IMR-90 (cell line): Measurements from ENCODE around the gene MOV10L1. TPM values are rescaled to one million over a fixed set of nuclear protein-coding genes. Genes with fewer than 3 reads are reported as not detected.

Source experiments
- ATAC-seq: fragments of 200-7000 bp; cut with Tn5 transposase; 2 replicates; pipeline ENCODE4 v1.9.1; 2020; ENCODE audit warnings: low read depth, mild to moderate bottlenecking, moderate library complexity
- BruUV-seq: library from RNA; stranded (reverse); fragments of 400-500 nt; replicated peaks from 2 replicates; lab custom pipeline; 2021; lab: Mats Ljungman, UMichigan
- CTCF ChIA-PET: fragments of 300-600 bp; formaldehyde crosslinking; extraction: SDS; loops from one replicate; lab custom pipeline; 2021; ENCODE audit warnings: antibody characterized with exemption; lab: Yijun Ruan, JAX
- POLR2A ChIA-PET: fragments of 300-600 bp; sonication (Branson Sonifier 250); formaldehyde crosslinking; loops from one replicate; lab custom pipeline; 2022; ENCODE audit warnings: antibody characterized with exemption; ENCODE audit not compliant: unreplicated experiment; lab: Charles Lee
- DNase-seq: peaks from one replicate; pipeline ENCODE4 v3.0.0; 2013
- H2AFZ ChIP-seq: replicated peaks from 2 replicates; pipeline ENCODE3; 2013; ENCODE audit warnings: low read length, mild to moderate bottlenecking; ENCODE audit not compliant: poor library complexity
- H2AK5ac ChIP-seq: 2 replicates; pipeline ENCODE4 v1.6.1; 2013; ENCODE audit warnings: low read depth, low read length, inconsistent platforms
- H2AK9ac ChIP-seq: replicated peaks from 2 replicates; pipeline ENCODE3; 2013; ENCODE audit warnings: mild to moderate bottlenecking, low read depth, low read length, moderate library complexity; ENCODE audit not compliant: poor library complexity
- H2BK120ac ChIP-seq: 2 replicates; pipeline ENCODE4 v1.6.1; 2013; ENCODE audit warnings: low read depth, low read length, inconsistent platforms
- H2BK15ac ChIP-seq: 3 replicates; pipeline ENCODE4 v1.6.1; 2013; ENCODE audit warnings: low read depth, low read length, inconsistent platforms
- H2BK20ac ChIP-seq: 2 replicates; pipeline ENCODE4 v1.6.1; 2013; ENCODE audit warnings: low read depth, mild to moderate bottlenecking, inconsistent platforms, low read length, moderate library complexity
- H2BK5ac ChIP-seq: 2 replicates; pipeline ENCODE4 v1.6.1; 2013; ENCODE audit warnings: mild to moderate bottlenecking, low read depth, low read length, inconsistent platforms; ENCODE audit not compliant: poor library complexity, severe bottlenecking
- H3K14ac ChIP-seq: replicated peaks from 2 replicates; pipeline ENCODE4 v1.6.1; 2013; ENCODE audit warnings: low read depth, low read length, inconsistent platforms
- H3K18ac ChIP-seq: 2 replicates; pipeline ENCODE4 v1.6.1; 2013; ENCODE audit warnings: low read depth, low read length, control low read depth
- H3K23ac ChIP-seq: 2 replicates; pipeline ENCODE4 v1.6.1; 2013; ENCODE audit warnings: low read depth, low read length, inconsistent platforms
- H3K27ac ChIP-seq: 2 replicates; pipeline ENCODE4 v1.5.1; 2013; ENCODE audit warnings: mild to moderate bottlenecking, control low read depth, low read length; ENCODE audit not compliant: insufficient read depth
- H3K27me3 ChIP-seq: 2 replicates; pipeline ENCODE4 v1.6.1; 2013; ENCODE audit warnings: low read length; ENCODE audit not compliant: control insufficient read depth, insufficient read depth
- H3K36me3 ChIP-seq: 2 replicates; pipeline ENCODE4 v1.6.1; 2013; ENCODE audit warnings: low read length, mixed read lengths; ENCODE audit not compliant: control insufficient read depth, insufficient read depth
- H3K4ac ChIP-seq: 2 replicates; pipeline ENCODE4 v1.6.1; 2013; ENCODE audit warnings: low read depth, low read length, inconsistent platforms
- H3K4me1 ChIP-seq: 2 replicates; pipeline ENCODE4 v1.6.1; 2013; ENCODE audit warnings: low read length, mixed read lengths; ENCODE audit not compliant: control insufficient read depth, insufficient read depth
- H3K4me2 ChIP-seq: 2 replicates; pipeline ENCODE4 v1.6.1; 2013; ENCODE audit warnings: low read depth, mild to moderate bottlenecking, control low read depth, low read length, moderate library complexity
- H3K4me3 ChIP-seq: 2 replicates; pipeline ENCODE4 v1.5.1; 2013; ENCODE audit warnings: low read depth, mild to moderate bottlenecking, control low read depth, low read length, moderate library complexity; ENCODE audit not compliant: insufficient read depth
- H3K56ac ChIP-seq: 2 replicates; pipeline ENCODE4 v1.6.1; 2013; ENCODE audit warnings: low read length, inconsistent platforms; ENCODE audit not compliant: insufficient read depth; ENCODE audit errors: extremely low read depth
- H3K79me1 ChIP-seq, 2 experiments: 2 replicates each; pipeline ENCODE4 v1.6.1; 2013; ENCODE audit warnings: low read length in 2 of 2, inconsistent platforms in 1 of 2, low read depth in 1 of 2
- H3K9ac ChIP-seq: 2 replicates; pipeline ENCODE4 v1.6.1; 2013; ENCODE audit warnings: low read depth, low read length, control low read depth
- H3K9me1 ChIP-seq: 2 replicates; pipeline ENCODE4 v1.6.1; 2013; ENCODE audit warnings: low read length, inconsistent platforms; ENCODE audit not compliant: insufficient read depth
- H3K9me3 ChIP-seq: 2 replicates; pipeline ENCODE4 v1.6.1; 2013; ENCODE audit warnings: low read length; ENCODE audit not compliant: control insufficient read depth, insufficient read depth
- H4K20me1 ChIP-seq: 2 replicates; pipeline ENCODE4 v1.6.1; 2013; ENCODE audit warnings: low read length, inconsistent platforms; ENCODE audit not compliant: insufficient read depth
- H4K5ac ChIP-seq: 2 replicates; pipeline ENCODE4 v1.6.1; 2013; ENCODE audit warnings: mild to moderate bottlenecking, low read depth, low read length, control low read depth
- H4K8ac ChIP-seq, 2 experiments: 2 replicates each; pipeline ENCODE4 v1.6.1; 2013; ENCODE audit warnings: low read depth in 2 of 2, low read length in 2 of 2, control low read depth in 1 of 2, inconsistent platforms in 1 of 2
- H4K91ac ChIP-seq: 2 replicates; pipeline ENCODE4 v1.6.1; 2013; ENCODE audit warnings: low read depth, low read length, inconsistent platforms; ENCODE audit not compliant: insufficient read depth
- CEBPB ChIP-seq: IDR thresholded peaks from 2 replicates; pipeline ENCODE4 v1.6.1; 2012; ENCODE audit warnings: low read depth, low read length, improper control_type of control experiment
- CTCF ChIP-seq: conservative IDR thresholded peaks from 2 replicates; pipeline ENCODE4 v1.5.1; 2012; ENCODE audit warnings: mild to moderate bottlenecking, low read depth, low read length, improper control_type of control experiment
- ELK1 ChIP-seq: fragments of 150-350 bp; IDR thresholded peaks from 2 replicates; pipeline ENCODE4 v1.6.1; 2016; ENCODE audit warnings: low read depth, mild to moderate bottlenecking, low read length, moderate library complexity, borderline replicate concordance
- FOS ChIP-seq: fragments of 150-350 bp; IDR thresholded peaks from 2 replicates; pipeline ENCODE4 v1.6.1; 2016; ENCODE audit warnings: low read depth, low read length
- MAFK ChIP-seq: IDR thresholded peaks from 2 replicates; pipeline ENCODE4 v1.6.1; 2012; ENCODE audit warnings: low read depth, low read length, improper control_type of control experiment
- MAZ ChIP-seq: IDR thresholded peaks from 2 replicates; pipeline ENCODE4 v1.6.1; 2012; ENCODE audit warnings: low read depth, mild to moderate bottlenecking, low read length, improper control_type of control experiment, moderate library complexity, borderline replicate concordance
- MXI1 ChIP-seq: IDR thresholded peaks from 2 replicates; pipeline ENCODE4 v1.6.1; 2012; ENCODE audit warnings: low read depth, mild to moderate bottlenecking, low read length, moderate library complexity, borderline replicate concordance
- NFE2L2 ChIP-seq: fragments of 150-350 bp; IDR thresholded peaks from 2 replicates; pipeline ENCODE4 v1.6.1; 2016; ENCODE audit warnings: low read depth, mild to moderate bottlenecking, low read length
- POLR2A ChIP-seq: IDR thresholded peaks from 2 replicates; pipeline ENCODE4 v1.6.1; 2012; ENCODE audit warnings: mild to moderate bottlenecking, low read depth, low read length
- RAD21 ChIP-seq: IDR thresholded peaks from 2 replicates; pipeline ENCODE4 v1.6.1; 2012; ENCODE audit warnings: low read length, improper control_type of control experiment
- RFX5 ChIP-seq: IDR thresholded peaks from 2 replicates; pipeline ENCODE4 v1.8.0; 2012; ENCODE audit warnings: low read depth, mild to moderate bottlenecking, low read length, moderate library complexity
- SMC3 ChIP-seq: fragments of 150-350 bp; IDR thresholded peaks from 2 replicates; pipeline ENCODE4 v1.6.1; 2016; ENCODE audit warnings: low read depth, mild to moderate bottlenecking, antibody characterized with exemption, low read length, moderate library complexity
- WGBS, 2 experiments: methylation state at CpG; one replicate each; pipeline versions ENCODE4 v1.1.5 to v1.1.7; 2013; ENCODE audit warnings: missing lambda C conversion rate in 2 of 2; ENCODE audit not compliant: insufficient read length in 1 of 2; ENCODE audit errors: extremely low coverage in 2 of 2; 5-methylcytosine and 5-hydroxymethylcytosine counted together
- dilution Hi-C: fragments of 300-500 bp; cut with HindIII; formaldehyde crosslinking; loops from one replicate; pipeline ENCODE4 v1.14.3; 2018; ENCODE audit warnings: low sequenced_read_pairs; ENCODE audit not compliant: unreplicated experiment
- in situ Hi-C: fragments of 300-500 bp; cut with MboI; formaldehyde crosslinking; loops from 3 replicates; pipeline ENCODE4 v1.14.3; 2019; ENCODE audit warnings: low sequenced_read_pairs, inconsistent platforms, mixed read lengths
- intact Hi-C: fragments of 100-400 bp; cut with micrococcal nuclease; formaldehyde crosslinking; loops from 2 replicates; pipeline ENCODE4 v1.10.0; 2022
- polyA plus RNA-seq, 3 experiments: library from polyadenylated mRNA; depleted of rRNA; stranded (reverse); fragments of >200 nt; gene quantifications; 2 replicates each; pipeline ENCODE4 v1.2.3, GENCODE V29; 2012; ENCODE audit warnings: low replicate concordance in 1 of 3
- total RNA-seq: library from RNA; depleted of rRNA; stranded (reverse); fragments of >200 nt; gene quantifications from 2 replicates; pipeline ENCODE4 v1.2.3, GENCODE V29; 2012

The MOV10L1 gene
- total and polyA plus RNA-seq, 2 of the 4 experiments (the other 2 are of a cell fraction), result 0.72 to 1.4 TPM

DNA sequence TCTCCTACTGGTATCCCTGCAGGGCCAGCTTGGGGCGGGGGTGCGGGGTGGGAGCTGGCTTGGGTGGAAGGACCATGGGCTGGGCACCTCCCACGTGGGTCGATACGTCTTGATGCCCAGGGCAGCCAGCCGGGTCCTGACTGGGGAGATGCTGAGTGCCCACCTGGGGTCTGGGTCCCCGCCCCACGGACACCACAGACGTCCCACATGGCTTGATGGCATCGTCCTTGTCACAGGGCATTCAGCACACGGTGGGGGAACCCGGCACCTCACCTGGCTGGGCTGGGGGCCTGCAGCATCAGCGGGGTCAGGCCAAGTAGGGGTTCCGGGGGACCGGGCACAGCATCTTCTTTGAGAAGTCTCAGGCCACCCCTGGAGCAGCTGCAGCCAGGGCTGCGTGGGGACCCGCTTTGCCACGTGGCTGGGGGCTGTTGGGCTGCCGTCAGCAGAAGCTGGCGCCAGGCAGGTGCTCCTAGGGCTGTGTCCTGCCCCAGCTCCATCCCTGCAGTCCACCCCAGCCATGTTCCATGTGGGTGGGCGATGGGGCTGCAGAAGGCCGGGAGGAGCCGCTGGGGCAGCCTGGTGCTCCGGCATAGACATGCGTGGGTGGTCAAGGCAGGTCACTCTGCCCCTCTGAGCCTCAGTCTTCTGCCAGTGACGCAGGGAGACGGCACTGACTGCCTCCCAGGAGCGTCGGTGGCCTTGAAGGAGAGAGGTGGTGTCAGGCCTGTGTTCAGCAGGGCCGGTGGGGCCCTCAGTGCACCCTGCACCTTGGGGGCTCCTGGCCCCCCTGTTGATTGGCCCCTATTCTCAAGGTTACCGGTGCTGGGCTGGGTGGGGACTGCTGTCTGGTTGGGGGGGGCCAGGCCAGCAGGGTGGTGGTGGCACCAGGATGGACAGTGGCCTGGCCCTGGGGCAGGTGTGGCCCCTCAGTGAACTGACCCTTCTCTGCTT is 119.4 kb downstream of the MOV10L1 start:
- CTCF ChIA-PET, result no interaction called here
- in situ Hi-C loops, result loop anchor here (25.0 kb wide), 1 partner anchor 397 kb away; no protein-coding TSS in a partner anchor
- no peak for TF ChIP-seq RAD21
- TF ChIP-seq MAZ, result no peak
- TF ChIP-seq POLR2A, result no peak
- TF ChIP-seq FOS, result no peak
- no peak for TF ChIP-seq MXI1
- TF ChIP-seq NFE2L2, result no peak
- no peak for TF ChIP-seq RFX5
- TF ChIP-seq CEBPB, result no peak
- TF ChIP-seq SMC3, result no peak
- no peak for TF ChIP-seq MAFK
- no peak for TF ChIP-seq CTCF
- no peak for TF ChIP-seq ELK1

More for the DNA sequence above, 119.4 kb downstream of the MOV10L1 start:
- no peak overlapping the region for H3K14ac ChIP-seq
- H2AK5ac ChIP-seq, result no peak overlapping the region
- H3K36me3 ChIP-seq, result peaks cover 45% of the 10 kb centered on the region
- POLR2A ChIA-PET, result no interaction called here
- peaks cover 52% of the 10 kb centered on the region for H4K20me1 ChIP-seq
- H3K4me1 ChIP-seq, result no peaks in the 10 kb centered on the region
- dilution Hi-C loops (no loop called here), intact Hi-C loops (loop anchor here (1.0 to 10.0 kb wide), 3 partner anchors 63 to 278 kb away; no protein-coding TSS in a partner anchor)
- no peak overlapping the region for H3K4me2 ChIP-seq
- H3K79me1 ChIP-seq, result peaks cover 17 to 75% of the 10 kb centered on the region in 2 experiments
- no TSS peak for BruUV-seq
- H3K4me3 ChIP-seq, result no peak overlapping the region
- H4K91ac ChIP-seq, result no peak overlapping the region
- H3K23ac ChIP-seq, result no peak overlapping the region
- ATAC-seq (peak; percentile 6), DNase-seq (no peak)
- no peak overlapping the region for H4K8ac ChIP-seq
- H3K56ac ChIP-seq, result no peak overlapping the region
- no peaks in the 10 kb centered on the region for H3K9me3 ChIP-seq
- H2BK5ac ChIP-seq, result no peak overlapping the region
- no peak overlapping the region for H3K27ac ChIP-seq
- 86% methylated on average over 24 of the region's 31 CpGs; no CpG with 5 or more reads in 1 of the 2 experiments for WGBS, 2 experiments
- no peaks in the 10 kb centered on the region for H3K27me3 ChIP-seq
- no peak overlapping the region for H4K5ac ChIP-seq
- H2AK9ac ChIP-seq, result no peak overlapping the region
- H3K9me1 ChIP-seq, result no peaks in the 10 kb centered on the region; the same call in 1 of the 2 replicates
- no peak overlapping the region for H2BK15ac ChIP-seq
- no peak overlapping the region for H2BK120ac ChIP-seq
- H2AFZ ChIP-seq, result peak overlapping the region; percentile 63
- H3K18ac ChIP-seq, result no peak overlapping the region
- H3K4ac ChIP-seq, result no peak overlapping the region
- H2BK20ac ChIP-seq, result no peak overlapping the region
- no peak overlapping the region for H3K9ac ChIP-seq
